ENCODE measurements around the gene TRPM3.

TRPM3 gene

DNA sequence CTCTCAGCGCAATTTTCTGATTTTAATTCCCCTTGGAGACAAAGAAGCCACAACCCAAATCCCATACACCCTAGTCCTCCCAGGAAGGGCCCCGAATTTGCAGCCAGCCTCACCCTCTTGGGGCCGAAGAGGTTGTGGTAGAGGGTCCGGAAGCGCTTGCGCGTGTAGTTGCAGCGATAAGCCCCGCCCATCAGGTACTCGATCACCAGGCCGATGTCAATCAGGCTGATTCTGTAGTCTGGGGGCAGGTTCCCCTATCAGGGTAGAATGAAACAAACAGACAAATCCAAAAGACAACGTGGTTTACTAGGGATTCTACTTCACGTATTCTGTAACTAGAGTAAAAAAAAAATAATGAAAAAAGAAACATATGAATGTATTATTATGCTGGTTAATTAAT, 496.3 kb downstream of the TRPM3 start:
- H4K8ac ChIP-seq (ENCODE audit: low read depth, low read length) = no peak overlapping the region

DNA sequence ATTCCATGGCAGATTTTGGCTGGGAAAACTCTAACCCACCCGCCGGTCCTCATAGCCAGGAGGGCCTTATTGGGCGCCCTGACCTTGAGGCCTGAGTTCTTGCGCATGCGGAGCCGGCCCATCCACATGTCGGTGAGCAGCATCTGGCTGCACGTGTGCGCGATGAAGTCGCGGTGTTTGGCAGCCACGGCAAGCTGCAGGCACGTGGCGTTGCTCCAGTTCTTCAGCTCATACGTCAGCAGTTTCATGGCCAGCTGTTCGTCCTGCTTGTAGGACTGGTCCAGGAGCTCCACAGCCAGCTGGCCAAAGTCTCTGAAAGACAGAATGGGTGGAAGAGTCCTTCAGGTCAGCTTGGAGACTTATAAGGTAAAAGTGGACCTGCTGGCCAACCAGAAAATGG, 502.6 kb downstream of the TRPM3 start:
- Histone ChIP-seq H3K27me3 (ENCODE audit: insufficient read depth, low read length) (no peaks in the 10 kb centered on the region), H3K27ac (ENCODE audit: low read depth, low read length) (no peak overlapping the region), H4K12ac (ENCODE audit: low read depth, low read length) (no peak overlapping the region), H2BK120ac (ENCODE audit: insufficient read depth, low read length, poor library complexity) (no peak overlapping the region), H3K18ac (ENCODE audit: low read length) (no peak overlapping the region), H2BK5ac (ENCODE audit: low read depth, low read length, poor library complexity) (no peak overlapping the region), H3K4ac (ENCODE audit: low read depth, low read length) (no peak overlapping the region), H3K4me3 (ENCODE audit: low read depth, low read length) (no peak overlapping the region), H3K36me3 (ENCODE audit: control insufficient read depth in 1 of 2, insufficient read depth in 2 of 2, low read length in 2 of 2) (no peaks in the 10 kb centered on the region), H4K91ac (ENCODE audit: low read depth, low read length) (no peak overlapping the region), H3K79me1 (ENCODE audit: low read length) (no peaks in the 10 kb centered on the region), H2AFZ (ENCODE audit: insufficient read depth, low read length, poor library complexity) (no peak overlapping the region), H3K79me2 (ENCODE audit: control insufficient read depth, insufficient read depth, low read length, poor library complexity) (no peaks in the 10 kb centered on the region), H2BK12ac (ENCODE audit: low read length) (no peak overlapping the region), H2AK5ac (ENCODE audit: low read length) (no peak overlapping the region), H3K4me1 (ENCODE audit: control insufficient read depth in 1 of 2, insufficient read depth in 2 of 2, low read length in 2 of 2) (no peaks in the 10 kb centered on the region), H3K9me3 (ENCODE audit: insufficient read depth, low read depth, low read length) (peaks cover 3% of the 10 kb centered on the region), H4K8ac (ENCODE audit: low read depth, low read length) (no peak overlapping the region), H3K14ac (ENCODE audit: low read length) (no peak overlapping the region), H3K9ac (ENCODE audit: low read length) (no peak overlapping the region), H3K23ac (ENCODE audit: low read length) (no peak overlapping the region), H3K4me2 (ENCODE audit: low read length) (no peak overlapping the region)
- DNase-seq = no peak
- no CpG with 5 or more reads among the region's 17 CpGs for WGBS (ENCODE audit: extremely low coverage, insufficient coverage, insufficient read length)

More for the DNA sequence above, 496.3 kb downstream of the TRPM3 start:
- no peak overlapping the region for H3K4me2 ChIP-seq (ENCODE audit: low read length)
- H2BK12ac ChIP-seq (ENCODE audit: low read length) = no peak overlapping the region
- no peak overlapping the region for H3K14ac ChIP-seq (ENCODE audit: low read length)
- H3K27me3 ChIP-seq (ENCODE audit: insufficient read depth, low read length) = no peaks in the 10 kb centered on the region
- no peak overlapping the region for H4K91ac ChIP-seq (ENCODE audit: low read depth, low read length)
- H3K4me3 ChIP-seq (ENCODE audit: low read depth, low read length) = no peak overlapping the region
- H2AFZ ChIP-seq (ENCODE audit: insufficient read depth, low read length, poor library complexity) = no peak overlapping the region
- no peak for DNase-seq
- H4K12ac ChIP-seq (ENCODE audit: low read depth, low read length) = no peak overlapping the region
- no peak overlapping the region for H2BK5ac ChIP-seq (ENCODE audit: low read depth, low read length, poor library complexity)
- H3K23ac ChIP-seq (ENCODE audit: low read length) = no peak overlapping the region
- H3K36me3 ChIP-seq (ENCODE audit: control insufficient read depth in 1 of 2, insufficient read depth in 2 of 2, low read length in 2 of 2) = no peaks in the 10 kb centered on the region
- no peaks in the 10 kb centered on the region for H3K79me2 ChIP-seq (ENCODE audit: control insufficient read depth, insufficient read depth, low read length, poor library complexity)
- H3K79me1 ChIP-seq (ENCODE audit: low read length) = no peaks in the 10 kb centered on the region
- H3K4me1 ChIP-seq (ENCODE audit: control insufficient read depth in 1 of 2, insufficient read depth in 2 of 2, low read length in 2 of 2) = no peaks in the 10 kb centered on the region
- H3K27ac ChIP-seq (ENCODE audit: low read depth, low read length) = no peak overlapping the region
- no peak overlapping the region for H3K9ac ChIP-seq (ENCODE audit: low read length)
- WGBS (ENCODE audit: extremely low coverage, insufficient coverage, insufficient read length) = no CpG with 5 or more reads among the region's 13 CpGs
- no peak overlapping the region for H2BK120ac ChIP-seq (ENCODE audit: insufficient read depth, low read length, poor library complexity)
- no peak overlapping the region for H3K4ac ChIP-seq (ENCODE audit: low read depth, low read length)
- no peak overlapping the region for H2AK5ac ChIP-seq (ENCODE audit: low read length)
- H3K18ac ChIP-seq (ENCODE audit: low read length) = no peak overlapping the region
- H3K9me3 ChIP-seq (ENCODE audit: insufficient read depth, low read depth, low read length) = peaks cover 2% of the 10 kb centered on the region

DNA sequence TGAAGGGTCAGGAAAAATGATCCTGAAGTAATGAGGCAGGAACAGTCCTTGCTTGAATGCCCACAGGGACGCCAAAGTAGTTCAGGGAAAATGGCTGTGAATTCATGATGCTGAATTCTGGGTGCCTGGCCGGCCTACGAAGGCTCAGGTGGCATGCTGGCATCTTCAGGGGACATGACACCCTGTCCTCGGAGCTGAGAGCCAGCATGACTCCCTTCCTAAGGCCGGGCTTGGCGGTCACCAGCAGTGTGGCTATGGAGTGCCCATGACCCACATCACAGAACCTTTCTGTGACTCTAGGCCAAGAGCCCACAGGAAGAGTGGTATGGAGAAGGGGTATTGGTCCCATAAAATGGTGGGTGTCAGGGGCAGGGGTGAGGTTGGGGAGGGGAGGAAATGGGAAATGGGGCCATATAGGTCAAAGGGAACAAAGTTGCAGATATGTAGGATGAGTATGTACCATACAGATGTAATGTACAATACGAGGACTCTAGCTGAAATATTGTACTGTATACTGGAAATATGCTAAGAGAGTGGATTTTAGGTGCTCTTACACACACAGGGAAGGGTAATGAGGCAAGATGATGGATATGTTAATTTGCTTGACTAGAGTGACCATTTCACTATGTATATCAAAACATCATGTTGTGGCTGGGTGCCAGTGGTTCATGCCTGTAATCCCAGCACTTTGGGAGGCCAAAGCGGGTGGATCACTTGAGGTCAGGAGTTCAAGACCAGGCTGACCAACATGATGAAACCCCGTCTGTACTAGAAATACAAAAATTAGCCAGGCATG, 504.2 kb downstream of the TRPM3 start:
- Histone ChIP-seq H3K4me2 (ENCODE audit: low read length) (no peak overlapping the region), H4K12ac (ENCODE audit: low read depth, low read length) (no peak overlapping the region), H4K8ac (ENCODE audit: low read depth, low read length) (no peak overlapping the region), H3K79me1 (ENCODE audit: low read length) (no peaks in the 10 kb centered on the region), H3K23ac (ENCODE audit: low read length) (no peak overlapping the region), H3K79me2 (ENCODE audit: control insufficient read depth, insufficient read depth, low read length, poor library complexity) (no peaks in the 10 kb centered on the region), H4K91ac (ENCODE audit: low read depth, low read length) (no peak overlapping the region), H3K36me3 (ENCODE audit: control insufficient read depth in 1 of 2, insufficient read depth in 2 of 2, low read length in 2 of 2) (no peaks in the 10 kb centered on the region), H3K18ac (ENCODE audit: low read length) (no peak overlapping the region), H2AFZ (ENCODE audit: insufficient read depth, low read length, poor library complexity) (no peak overlapping the region), H3K14ac (ENCODE audit: low read length) (no peak overlapping the region), H3K9ac (ENCODE audit: low read length) (no peak overlapping the region), H3K4me3 (ENCODE audit: low read depth, low read length) (no peak overlapping the region), H3K27me3 (ENCODE audit: insufficient read depth, low read length) (no peaks in the 10 kb centered on the region), H3K4ac (ENCODE audit: low read depth, low read length) (no peak overlapping the region), H3K4me1 (ENCODE audit: control insufficient read depth in 1 of 2, insufficient read depth in 2 of 2, low read length in 2 of 2) (no peaks in the 10 kb centered on the region), H3K27ac (ENCODE audit: low read depth, low read length) (no peak overlapping the region), H2BK5ac (ENCODE audit: low read depth, low read length, poor library complexity) (no peak overlapping the region), H2BK12ac (ENCODE audit: low read length) (no peak overlapping the region), H2BK120ac (ENCODE audit: insufficient read depth, low read length, poor library complexity) (no peak overlapping the region), H3K9me3 (ENCODE audit: insufficient read depth, low read depth, low read length) (peaks cover 1% of the 10 kb centered on the region), H2AK5ac (ENCODE audit: low read length) (no peak overlapping the region)
- DNase-seq = no peak
- no CpG with 5 or more reads among the region's 9 CpGs for WGBS (ENCODE audit: extremely low coverage, insufficient coverage, insufficient read length)

DNA sequence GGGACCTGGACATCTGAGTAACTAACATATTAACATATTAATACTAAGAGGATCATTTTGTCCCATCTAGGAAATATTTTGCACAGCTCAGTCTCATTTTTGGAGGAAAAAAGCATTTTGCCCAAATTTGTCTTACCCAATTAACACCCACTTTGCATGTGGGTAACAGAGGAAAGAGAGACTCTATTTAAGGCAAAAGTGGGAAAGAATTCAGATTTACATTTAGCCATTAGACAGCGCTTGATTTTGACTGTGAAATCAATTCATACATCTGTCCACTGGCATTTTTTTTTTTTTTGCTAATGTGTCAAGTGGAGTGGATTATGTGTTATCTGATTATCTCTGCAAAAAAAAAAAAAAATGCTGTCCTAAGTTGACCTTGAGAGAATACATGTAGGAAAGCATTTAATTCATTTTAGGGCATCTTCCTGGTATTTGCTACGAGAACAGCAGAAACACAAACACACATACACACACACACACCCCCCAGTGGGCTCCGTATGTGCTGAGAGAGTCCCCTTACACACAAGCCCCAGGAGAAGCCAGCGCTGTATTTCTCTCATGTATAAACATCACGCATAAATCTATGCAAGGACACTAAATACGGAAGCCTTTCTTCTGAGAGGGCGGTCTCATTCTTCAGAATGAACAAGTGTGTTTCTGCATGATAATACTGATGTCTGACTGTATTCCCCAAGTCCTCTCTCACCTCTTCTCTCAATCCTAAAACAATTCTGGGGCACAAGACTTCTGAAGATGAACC, 505.0 kb downstream of the TRPM3 start:
- no peak overlapping the region for H3K14ac ChIP-seq (ENCODE audit: low read length)
- H3K4ac ChIP-seq (ENCODE audit: low read depth, low read length) = no peak overlapping the region
- H3K79me2 ChIP-seq (ENCODE audit: control insufficient read depth, insufficient read depth, low read length, poor library complexity) = no peaks in the 10 kb centered on the region
- H3K36me3 ChIP-seq (ENCODE audit: control insufficient read depth in 1 of 2, insufficient read depth in 2 of 2, low read length in 2 of 2) = no peaks in the 10 kb centered on the region
- peaks cover 1% of the 10 kb centered on the region for H3K9me3 ChIP-seq (ENCODE audit: insufficient read depth, low read depth, low read length)
- H3K4me3 ChIP-seq (ENCODE audit: low read depth, low read length) = no peak overlapping the region
- no peak overlapping the region for H4K12ac ChIP-seq (ENCODE audit: low read depth, low read length)
- no peak overlapping the region for H2BK120ac ChIP-seq (ENCODE audit: insufficient read depth, low read length, poor library complexity)
- H3K79me1 ChIP-seq (ENCODE audit: low read length) = no peaks in the 10 kb centered on the region
- H4K91ac ChIP-seq (ENCODE audit: low read depth, low read length) = no peak overlapping the region
- H3K27ac ChIP-seq (ENCODE audit: low read depth, low read length) = no peak overlapping the region
- no peak overlapping the region for H2BK12ac ChIP-seq (ENCODE audit: low read length)
- H3K4me2 ChIP-seq (ENCODE audit: low read length) = no peak overlapping the region
- no peaks in the 10 kb centered on the region for H3K4me1 ChIP-seq (ENCODE audit: control insufficient read depth in 1 of 2, insufficient read depth in 2 of 2, low read length in 2 of 2)
- H2AFZ ChIP-seq (ENCODE audit: insufficient read depth, low read length, poor library complexity) = no peak overlapping the region
- no CpG with 5 or more reads among the region's 7 CpGs for WGBS (ENCODE audit: extremely low coverage, insufficient coverage, insufficient read length)
- no peak overlapping the region for H2BK5ac ChIP-seq (ENCODE audit: low read depth, low read length, poor library complexity)
- no peak overlapping the region for H4K8ac ChIP-seq (ENCODE audit: low read depth, low read length)
- DNase-seq = no peak
- no peak overlapping the region for H3K18ac ChIP-seq (ENCODE audit: low read length)
- H3K9ac ChIP-seq (ENCODE audit: low read length) = no peak overlapping the region
- H3K27me3 ChIP-seq (ENCODE audit: insufficient read depth, low read length) = no peaks in the 10 kb centered on the region
- no peak overlapping the region for H2AK5ac ChIP-seq (ENCODE audit: low read length)
- no peak overlapping the region for H3K23ac ChIP-seq (ENCODE audit: low read length)
